Endothelial cell (in vitro differentiated cells): ENCODE results near the gene NXT1. TPM values are rescaled to one million over a fixed set of nuclear protein-coding genes. Genes with fewer than 3 reads are reported as not detected.

Source experiments
- DNase-seq: peaks from one replicate; pipeline ENCODE4 v3.0.0; 2021; ENCODE audit warnings: low spot score
- H3K27ac Mint-ChIP-seq: one replicate; pipeline ENCODE4 v1.8.0; 2021; ENCODE audit warnings: mixed read lengths, inconsistent platforms; ENCODE audit not compliant: unreplicated experiment
- H3K27me3 Mint-ChIP-seq: one replicate; pipeline ENCODE4 v1.8.0; 2021; ENCODE audit warnings: mild to moderate bottlenecking, moderate library complexity, mixed read lengths, inconsistent platforms; ENCODE audit not compliant: unreplicated experiment
- H3K36me3 Mint-ChIP-seq: one replicate; pipeline ENCODE4 v1.8.0; 2021; ENCODE audit warnings: mild to moderate bottlenecking, low read depth, mixed read lengths, inconsistent platforms; ENCODE audit not compliant: unreplicated experiment
- H3K4me1 Mint-ChIP-seq: one replicate; pipeline ENCODE4 v1.8.0; 2021; ENCODE audit warnings: mild to moderate bottlenecking, mixed read lengths, inconsistent platforms; ENCODE audit not compliant: unreplicated experiment
- H3K4me3 Mint-ChIP-seq: one replicate; pipeline ENCODE4 v1.8.0; 2021; ENCODE audit warnings: mild to moderate bottlenecking, mixed read lengths, inconsistent platforms; ENCODE audit not compliant: unreplicated experiment
- H3K9me3 Mint-ChIP-seq: one replicate; pipeline ENCODE4 v1.8.0; 2021; ENCODE audit warnings: mixed read lengths, inconsistent platforms; ENCODE audit not compliant: unreplicated experiment
- CTCF ChIP-seq: fragments of 200-600 bp; sonication (generic); IDR thresholded peaks from one replicate; pipeline ENCODE4 v1.5.0; 2021; ENCODE audit warnings: antibody characterized with exemption; ENCODE audit not compliant: unreplicated experiment
- total RNA-seq: library from RNA; stranded (reverse); fragmentation: NEBNext Ultra II Directional; extraction: Animal tissue kit (Norgen Biotek cat#: 25700); gene quantifications from one replicate; pipeline ENCODE4 v1.2.1, GENCODE V29; 2021; ENCODE audit not compliant: unreplicated experiment

The NXT1 gene
- total RNA-seq, 1 donor from 2014 or later: 24.5 TPM

- TF ChIP-seq CTCF: no peak
- no peaks in the 10 kb centered on the region for H3K27me3 Mint-ChIP-seq
- H3K27ac Mint-ChIP-seq: peak overlapping the region; percentile 10
- H3K4me1 Mint-ChIP-seq: peaks cover 13% of the 10 kb centered on the region
- DNase-seq: no peak
- no peak overlapping the region for H3K4me3 Mint-ChIP-seq
- H3K36me3 Mint-ChIP-seq: peaks cover 25% of the 10 kb centered on the region
- H3K9me3 Mint-ChIP-seq: no peaks in the 10 kb centered on the region
Observed at GRCh38 chr20:23381876-23382275, 31.3 kb downstream of the NXT1 start.

GRCh38 chr20:23386304-23387117, 35.9 kb downstream of the NXT1 start:
- DNase-seq: no peak
- peaks cover 1% of the 10 kb centered on the region for H3K27me3 Mint-ChIP-seq

GRCh38 chr20:23387118-23387443, 36.5 kb downstream of the NXT1 start:
- no peaks in the 10 kb centered on the region for H3K9me3 Mint-ChIP-seq
- peaks cover 10% of the 10 kb centered on the region for H3K4me1 Mint-ChIP-seq
- peaks cover 10% of the 10 kb centered on the region for H3K36me3 Mint-ChIP-seq

More at GRCh38 chr20:23386304-23387117, 35.9 kb downstream of the NXT1 start:
- Mint-ChIP-seq H3K4me1 (peaks cover 14% of the 10 kb centered on the region), H3K36me3 (peaks cover 10% of the 10 kb centered on the region), H3K9me3 (no peaks in the 10 kb centered on the region), H3K4me3 (no peak overlapping the region), H3K27ac (no peak overlapping the region)
- TF ChIP-seq CTCF: no peak

GRCh38 chr20:23390091-23390774, 39.6 kb downstream of the NXT1 start:
- DNase-seq: no peak
- TF ChIP-seq CTCF: no peak
- no peaks in the 10 kb centered on the region for H3K9me3 Mint-ChIP-seq
- H3K4me1 Mint-ChIP-seq: peaks cover 4% of the 10 kb centered on the region
- no peak overlapping the region for H3K27ac Mint-ChIP-seq
- H3K27me3 Mint-ChIP-seq: peaks cover 3% of the 10 kb centered on the region
- no peak overlapping the region for H3K4me3 Mint-ChIP-seq
- peaks cover 19% of the 10 kb centered on the region for H3K36me3 Mint-ChIP-seq

More at GRCh38 chr20:23387118-23387443, 36.5 kb downstream of the NXT1 start:
- TF ChIP-seq CTCF: no peak
- Mint-ChIP-seq H3K27ac (no peak overlapping the region), H3K27me3 (peaks cover 1% of the 10 kb centered on the region), H3K4me3 (no peak overlapping the region)
- DNase-seq: no peak
